ACHN (cell line): ENCODE measurements around the gene ABHD10.
A peak's percentile ranks its signal among the peaks of the same experiment; 100 is the strongest.

Source experiments
- DNase-seq: peaks from one replicate; pipeline ENCODE4 v3.0.0-alpha.2; 2015
- in situ Hi-C: cut with HindIII; loops from 2 replicates; pipeline ENCODE4 v1.10.0; 2017; ENCODE audit warnings: low sequenced_read_pairs, low pct_ligation_motif_present, low pct_unique_long_range_greater_than_20kb

The ABHD10 gene

GRCh38 chr3:111978583-111979433, at the start of gene ABHD10:
TSS of gene ABHD10 (plus strand) at chr3:111979026. CDS start at chr3:111979062, 36 bp downstream.
- in situ Hi-C loops: no loop called here
- DNase-seq: peak; percentile 97

GRCh38 chr3:111929484-111929883, 49.3 kb upstream of the ABHD10 start:
- no peak for DNase-seq
- in situ Hi-C loops: no loop called here

DNA sequence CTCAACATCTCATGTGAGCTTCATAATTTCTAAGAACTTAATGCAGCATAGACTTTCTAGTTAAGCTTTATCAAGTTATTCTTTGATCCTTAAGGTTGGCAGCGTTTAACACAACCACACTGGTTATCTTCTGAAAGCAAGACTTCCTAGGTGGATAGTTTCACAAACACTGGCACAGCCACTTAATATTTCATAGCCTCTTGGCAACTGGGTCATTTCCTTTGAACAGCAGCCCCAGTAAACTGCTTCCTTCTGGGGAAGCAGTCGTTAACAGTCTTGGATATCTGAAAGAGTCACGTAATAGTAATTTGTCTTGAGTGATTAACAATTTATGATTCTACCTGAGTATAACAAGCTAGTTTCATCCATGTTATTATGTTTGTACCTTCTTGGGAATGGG, 45.9 kb upstream of the ABHD10 start:
- in situ Hi-C loops: no loop called here
- DNase-seq: no peak

- in situ Hi-C loops: no loop called here
- peak; percentile 42 for DNase-seq
These were observed 42.5 kb upstream of the ABHD10 start for GRCh38 chr3:111936191-111936841.

DNA sequence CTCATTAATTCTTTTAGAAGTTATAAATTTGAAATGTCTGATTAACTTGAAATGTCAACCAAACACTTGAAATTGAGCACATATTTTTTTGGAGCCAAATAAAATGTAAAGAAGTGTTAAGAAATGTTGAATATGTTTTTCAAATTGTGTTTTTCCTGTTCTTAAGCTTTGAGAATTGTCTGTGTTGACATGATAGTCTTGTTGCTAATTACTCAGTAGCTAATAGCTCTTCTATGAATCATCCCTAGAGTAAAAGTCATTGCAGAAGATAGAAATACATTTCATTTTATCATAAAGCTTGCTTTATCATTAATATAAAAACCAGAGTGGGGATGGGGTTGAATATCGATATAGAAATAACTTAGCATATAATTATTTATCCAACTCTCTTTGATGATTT, 41.9 kb upstream of the ABHD10 start:
- DNase-seq: no peak
- in situ Hi-C loops: no loop called here

DNA sequence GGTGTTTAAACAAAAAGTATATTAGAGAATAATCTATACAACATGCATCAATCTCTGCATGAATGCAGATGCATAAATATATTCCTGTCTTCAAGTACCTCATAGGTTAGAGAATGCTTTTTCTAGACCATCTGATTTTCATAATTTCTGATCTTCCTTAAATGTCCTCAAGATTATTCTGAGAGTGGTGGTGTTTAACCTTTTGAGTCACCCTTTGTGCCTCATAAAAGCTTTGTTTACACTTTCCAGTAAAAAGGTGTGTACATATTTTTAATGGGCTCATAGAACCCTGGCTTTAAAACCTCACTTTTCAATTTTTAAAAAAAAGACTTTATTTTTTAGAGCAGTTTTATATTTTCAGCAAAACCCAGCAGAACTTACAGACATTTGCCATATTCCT, 41.0 kb upstream of the ABHD10 start:
- in situ Hi-C loops: no loop called here
- DNase-seq: no peak

GRCh38 chr3:111939873-111940272, 39.0 kb upstream of the ABHD10 start:
- no peak for DNase-seq

DNA sequence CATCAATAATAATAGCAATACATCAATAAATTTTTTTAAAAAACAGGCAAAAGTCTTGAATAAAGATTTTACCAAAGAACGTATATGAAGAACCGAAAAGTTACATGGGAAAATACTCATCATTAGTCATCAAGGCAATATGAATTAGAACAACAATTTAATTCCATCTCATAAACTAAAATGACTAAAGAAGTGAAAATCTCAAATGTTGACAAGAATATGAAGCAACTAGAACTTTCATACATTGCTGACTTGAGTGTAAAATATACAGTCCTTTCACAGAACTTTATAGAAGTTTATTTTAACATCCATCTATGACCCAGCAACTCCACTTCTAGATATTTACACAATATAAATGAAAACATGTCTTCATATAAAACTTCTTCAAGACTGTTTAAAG, 35.3 kb upstream of the ABHD10 start:
- in situ Hi-C loops: no loop called here
- DNase-seq: no peak

More at GRCh38 chr3:111939873-111940272, 39.0 kb upstream of the ABHD10 start:
- in situ Hi-C loops: no loop called here

GRCh38 chr3:111944372-111944771, 34.5 kb upstream of the ABHD10 start:
- DNase-seq: no peak
- in situ Hi-C loops: no loop called here

DNA sequence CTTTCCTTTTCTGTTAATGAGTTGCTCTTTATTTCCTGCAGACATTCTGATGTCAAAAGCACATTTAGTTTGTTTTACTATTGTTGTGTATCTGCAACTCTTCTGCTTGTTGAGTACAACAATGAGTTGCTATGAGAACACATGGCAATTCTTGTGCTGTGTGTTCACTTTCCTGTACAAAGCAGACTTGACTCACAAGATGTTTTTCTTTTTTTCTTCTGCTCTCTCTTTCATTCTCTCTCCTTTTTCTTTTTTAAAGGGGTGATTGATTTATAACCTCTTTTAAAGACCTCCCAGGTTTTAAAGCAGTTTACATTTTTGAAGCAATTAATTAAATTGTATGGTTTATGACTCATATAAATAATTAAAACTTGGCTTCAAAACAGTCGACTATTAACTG, 31.6 kb upstream of the ABHD10 start:
- in situ Hi-C loops: no loop called here
- DNase-seq: no peak

DNA sequence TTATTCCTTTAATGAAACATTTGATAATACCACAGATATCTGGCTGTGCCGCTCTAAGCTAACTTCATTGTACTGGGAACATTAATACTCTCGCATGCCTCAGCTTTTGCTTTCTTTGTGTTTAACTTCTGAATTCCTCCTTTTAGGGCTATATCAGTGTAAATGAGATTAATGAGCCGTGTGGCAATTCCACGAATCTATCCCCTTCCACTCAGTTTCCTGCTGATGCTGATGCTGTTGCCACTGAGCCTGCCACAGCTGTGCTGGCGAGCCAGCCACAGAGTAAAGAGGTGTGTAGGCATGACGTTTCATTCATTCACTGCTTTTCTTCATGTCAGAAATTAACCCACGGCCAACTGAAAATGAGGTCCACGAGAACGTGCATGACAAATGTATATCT, 30.0 kb upstream of the ABHD10 start:
- DNase-seq: no peak
- in situ Hi-C loops: no loop called here

- in situ Hi-C loops: no loop called here
- no peak for DNase-seq
These were observed 29.1 kb upstream of the ABHD10 start for GRCh38 chr3:111949712-111950111.

DNA sequence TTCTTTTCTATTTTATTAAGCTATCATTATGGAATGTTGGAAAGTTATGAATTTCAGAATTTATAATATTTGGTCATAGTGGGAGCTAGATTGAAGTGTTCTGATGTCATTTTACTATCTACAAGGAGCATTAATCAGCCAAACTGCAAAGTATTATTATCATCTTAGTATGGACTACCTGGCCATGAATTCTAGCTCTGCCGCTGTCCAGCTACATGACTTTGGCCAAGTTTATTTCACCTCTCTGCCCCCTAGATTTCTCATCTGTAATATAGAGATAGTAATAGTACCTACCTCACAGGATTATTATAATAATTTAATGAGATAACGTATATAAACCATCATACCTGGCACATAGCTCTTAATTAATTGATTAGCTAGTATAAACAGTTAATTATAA, 27.8 kb upstream of the ABHD10 start:
- no peak for DNase-seq
- in situ Hi-C loops: no loop called here

GRCh38 chr3:111952086-111952485, 26.7 kb upstream of the ABHD10 start:
- no peak for DNase-seq
- in situ Hi-C loops: no loop called here

DNA sequence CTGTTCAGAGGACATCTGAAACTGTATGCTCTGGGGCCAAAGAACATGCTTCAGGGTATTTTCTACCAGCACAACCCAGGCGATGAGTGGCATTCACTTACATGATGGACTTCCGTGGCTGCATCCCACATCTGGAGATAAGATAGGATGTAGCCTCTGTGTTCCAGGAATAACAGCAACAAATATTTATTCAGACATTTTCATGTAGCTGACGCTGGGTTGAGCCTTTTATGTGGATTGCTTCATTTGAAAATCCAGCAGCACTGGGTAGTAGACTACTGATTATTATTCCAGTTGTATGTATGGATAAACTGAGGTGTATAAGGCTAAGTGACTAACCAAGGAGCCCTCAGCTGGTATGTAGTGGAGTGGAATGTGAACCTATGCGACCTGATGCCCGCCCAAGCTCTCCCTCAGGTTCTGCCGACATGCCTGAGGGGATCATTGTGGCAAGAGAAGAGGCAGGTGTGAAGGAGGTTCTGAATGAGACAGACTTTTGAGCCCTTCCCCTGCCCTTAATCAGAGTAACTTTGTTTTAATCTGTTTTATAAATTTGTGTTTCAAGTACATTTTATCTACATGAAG, 25.9 kb upstream of the ABHD10 start:
- in situ Hi-C loops: no loop called here
- no peak for DNase-seq

- no peak for DNase-seq
- in situ Hi-C loops: no loop called here
These were observed 24.4 kb upstream of the ABHD10 start for GRCh38 chr3:111954228-111954990.

DNA sequence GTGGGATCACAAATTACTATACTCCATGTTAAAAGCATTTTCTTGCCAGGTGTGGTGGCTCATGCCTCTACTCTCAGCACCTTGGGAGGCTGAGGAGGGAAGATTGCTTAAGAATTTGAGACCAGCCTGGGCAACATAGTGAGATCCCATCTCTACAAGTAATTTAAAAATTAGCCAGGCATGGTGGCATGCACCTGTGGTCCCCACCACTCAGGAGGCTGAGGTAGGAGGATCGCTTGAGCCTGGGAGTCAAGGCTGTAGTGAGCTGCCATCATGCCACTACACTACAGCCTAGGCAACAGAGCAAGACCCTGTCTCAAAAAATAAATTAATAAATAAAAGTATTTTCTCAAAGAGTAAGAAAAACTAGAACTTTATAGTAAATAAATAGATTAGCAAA, 22.9 kb upstream of the ABHD10 start:
- in situ Hi-C loops: no loop called here
- no peak for DNase-seq

DNA sequence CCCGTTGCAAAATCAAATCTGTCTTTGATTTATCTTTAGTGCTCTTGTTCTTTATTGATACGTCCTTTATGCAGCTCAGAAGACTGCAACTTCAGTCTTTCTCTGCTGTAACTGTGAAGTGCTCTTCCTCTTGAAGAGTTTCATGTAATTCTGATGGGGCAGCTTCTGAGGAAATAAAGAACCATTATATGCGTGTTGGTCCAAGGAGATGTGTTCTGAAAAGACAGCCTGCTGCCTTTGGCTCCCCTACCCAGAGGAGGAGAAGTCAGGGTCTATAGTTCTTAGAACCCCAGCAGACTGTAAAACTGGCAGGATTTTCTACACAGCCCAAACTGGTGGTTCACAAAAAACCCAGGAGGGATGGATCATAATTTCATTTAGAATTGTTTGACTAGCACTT, 22.4 kb upstream of the ABHD10 start:
- DNase-seq: no peak
- in situ Hi-C loops: no loop called here
